DMS53 (cell line): ENCODE results near the gene PTGER1.

Experiments used
- DNase-seq: peaks from one replicate; lab custom pipeline; 2025; lab: John Stamatoyannopoulos, UW

Gene PTGER1

GRCh38 chr19:14441041-14441938 is 33.9 kb downstream of the PTGER1 start:
- DNase-seq, result no peak

GRCh38 chr19:14440049-14440448 is 35.1 kb downstream of the PTGER1 start:
- no peak for DNase-seq

DNA sequence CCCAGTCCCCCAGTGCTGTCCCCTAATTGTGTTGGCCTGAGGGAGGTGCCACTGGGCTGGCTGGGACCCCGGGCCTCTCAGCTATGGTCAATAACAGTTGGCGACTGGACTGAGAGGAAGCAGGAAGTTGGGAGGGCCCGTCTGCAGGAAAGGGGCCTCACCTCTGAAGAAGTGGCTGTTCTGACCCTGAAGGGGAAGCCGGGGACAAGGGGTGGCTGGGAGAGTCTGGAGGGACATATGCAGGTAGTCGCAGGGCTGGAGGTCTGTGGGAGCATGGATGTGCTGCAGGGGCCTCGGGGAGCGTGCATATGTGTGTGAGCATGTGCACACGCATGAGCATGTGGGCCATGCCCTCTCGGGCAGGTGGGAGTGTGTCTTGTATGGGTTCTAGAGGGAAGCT is 36.1 kb downstream of the PTGER1 start:
- no peak for DNase-seq

GRCh38 chr19:14437578-14438140 is 37.5 kb downstream of the PTGER1 start:
- no peak for DNase-seq

DNA sequence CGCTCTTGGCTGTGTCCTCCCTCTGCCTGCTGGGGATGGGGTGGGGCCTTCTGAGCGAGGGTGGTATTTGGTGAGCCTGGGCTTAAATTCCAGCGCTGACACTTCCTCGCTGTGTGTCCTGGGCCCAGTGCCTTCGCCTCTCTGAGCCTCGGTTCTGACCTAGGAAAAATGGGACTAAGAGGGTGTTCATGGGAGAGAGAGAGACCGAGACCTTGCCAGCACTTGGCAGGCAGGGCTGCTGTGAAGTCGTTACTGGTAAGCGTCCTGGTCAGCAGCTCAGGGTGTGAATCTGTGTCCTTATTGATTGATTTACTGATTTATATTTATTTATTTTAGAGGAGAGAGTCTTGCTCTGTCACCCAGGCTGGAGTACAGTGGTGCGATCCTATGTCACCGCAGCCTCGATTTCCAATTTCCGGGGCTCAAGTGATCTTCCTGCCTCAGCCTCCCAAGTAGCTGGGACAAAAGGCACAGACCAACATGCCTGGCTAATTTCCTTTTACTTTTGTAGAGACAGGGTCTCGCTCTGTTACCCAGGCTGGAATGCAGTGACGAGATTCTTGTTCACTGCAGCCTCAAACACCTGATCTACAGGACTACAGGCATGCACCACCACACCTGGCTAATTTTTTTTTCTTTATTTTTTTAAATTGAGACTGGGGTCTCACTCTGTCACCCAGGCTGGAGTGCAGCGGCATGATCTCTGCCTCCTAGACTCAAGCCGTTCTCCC is 39.7 kb downstream of the PTGER1 start:
- DNase-seq, result no peak

- DNase-seq, result peak; percentile 20
Observed at GRCh38 chr19:14434543-14435319, 40.4 kb downstream of the PTGER1 start.

DNA sequence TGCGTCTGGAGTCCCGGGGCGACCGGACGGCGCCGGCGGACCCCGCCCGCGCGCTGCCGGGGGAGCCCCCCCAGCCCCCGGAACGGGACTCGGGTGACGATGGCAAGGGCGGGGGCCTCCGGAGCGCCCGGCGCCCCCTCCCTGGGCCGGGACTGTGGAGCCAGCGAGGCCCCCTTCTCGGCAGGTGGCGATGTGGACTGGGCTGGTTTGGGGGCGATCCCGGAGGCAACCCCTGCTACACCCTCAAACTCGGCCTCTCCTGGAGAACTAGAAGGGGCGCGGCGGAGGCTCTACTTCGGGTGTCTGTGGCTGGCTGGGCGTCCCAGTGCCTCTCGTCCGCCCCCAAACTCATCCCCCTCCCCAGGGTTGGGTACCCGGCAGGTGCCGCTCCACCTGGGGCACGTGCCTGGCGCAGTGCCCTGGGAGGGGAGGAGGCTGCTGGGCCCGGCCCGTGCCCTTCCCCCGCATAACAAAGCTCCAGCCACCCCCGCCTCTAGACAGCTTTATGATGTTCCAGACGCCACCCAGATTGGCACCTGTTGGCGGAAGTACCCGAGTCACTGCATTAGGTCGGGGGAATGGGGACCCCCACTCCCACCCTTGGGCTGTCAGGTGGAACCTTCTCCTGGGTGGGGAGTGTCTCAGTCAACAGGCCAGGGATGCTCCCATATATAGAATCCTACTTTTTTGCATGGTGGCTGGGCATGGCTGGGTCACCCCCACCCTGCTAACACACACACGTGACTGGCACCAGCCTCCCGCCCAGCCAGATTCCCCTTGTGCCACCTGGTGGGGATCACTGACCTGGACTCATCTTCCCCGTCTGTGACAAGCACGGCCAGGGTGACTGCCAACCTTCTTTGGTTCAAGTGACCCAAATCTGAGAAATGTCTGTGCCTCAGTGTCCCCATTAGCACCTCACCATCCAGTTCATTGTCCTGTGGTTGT is 41.3 kb downstream of the PTGER1 start:
- peak; percentile 71 for DNase-seq

DNA sequence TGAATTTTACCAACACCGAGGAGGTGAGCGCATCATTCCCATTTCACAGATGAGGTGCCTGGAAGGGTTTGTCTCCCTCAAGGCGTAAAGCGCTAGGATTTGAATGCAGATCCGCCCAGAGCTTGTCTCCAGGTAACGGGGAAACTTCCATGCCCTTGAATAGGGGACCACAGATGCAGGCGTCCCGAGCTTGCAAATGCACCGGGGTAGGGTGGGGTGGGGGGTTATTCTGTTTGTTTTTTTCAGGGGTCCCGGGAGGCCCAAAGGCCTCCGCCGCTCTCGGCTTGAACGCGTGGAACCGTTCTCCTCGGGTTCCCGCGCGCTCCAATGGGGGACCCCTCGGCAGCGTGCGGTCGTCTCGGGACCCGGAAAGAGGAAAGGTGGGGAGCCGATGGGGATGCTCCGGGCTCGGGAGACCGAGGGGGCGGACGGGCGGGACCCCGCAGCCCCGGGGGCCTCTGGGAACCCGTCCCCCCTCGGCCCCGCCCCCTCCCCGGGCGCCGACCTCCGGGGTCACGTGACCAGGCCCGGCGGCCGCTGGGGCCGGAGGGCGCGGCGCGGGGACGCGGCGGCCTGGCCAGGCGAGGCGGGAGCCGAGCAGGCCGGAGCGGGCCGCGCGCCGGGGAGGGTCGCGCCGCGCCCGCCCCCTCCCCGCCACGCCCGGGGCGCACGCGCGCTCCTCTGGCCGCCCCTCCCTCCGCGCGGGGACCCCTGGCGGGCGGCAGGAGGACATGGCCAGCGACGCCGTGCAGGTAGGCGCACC is 42.2 kb downstream of the PTGER1 start, which contains the start of gene PKN1:
PKN1 (plus strand) TSS at position 516 of the 763 bp plus-strand sequence; CDS start at position 732, 216 bp downstream.
- DNase-seq, result peak; percentile 78

GRCh38 chr19:14430712-14431111 is 44.4 kb downstream of the PTGER1 start:
- no peak for DNase-seq

- no peak for DNase-seq
Observed at GRCh38 chr19:14428882-14429416, 46.2 kb downstream of the PTGER1 start.

DNA sequence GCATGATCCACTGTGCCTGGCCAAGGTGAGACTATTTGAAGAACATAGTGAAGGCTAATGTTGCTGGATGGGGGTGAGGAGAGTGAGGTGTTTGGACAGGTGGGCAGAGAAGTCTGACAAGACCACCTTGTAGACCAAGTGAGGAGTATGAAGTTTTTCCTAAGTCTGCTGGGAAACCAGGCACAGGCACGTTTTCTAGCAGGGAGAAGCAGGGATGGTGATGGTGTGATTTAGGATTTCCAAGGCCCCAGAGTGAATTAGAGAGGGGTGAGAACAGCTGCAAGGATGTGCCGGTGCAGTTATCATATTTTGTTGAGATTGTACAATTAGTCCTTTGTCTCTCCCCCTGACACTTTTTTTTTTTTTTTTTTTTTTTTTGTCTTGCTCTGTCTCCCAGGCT is 47.7 kb downstream of the PTGER1 start:
- no peak for DNase-seq

GRCh38 chr19:14425696-14426138 is 49.4 kb downstream of the PTGER1 start:
- DNase-seq, result no peak
